Right atrium auricular region (tissue), 2 donors: ENCODE results near the gene KLHL7. TPM values are rescaled to one million over a fixed set of nuclear protein-coding genes. Genes with fewer than 3 reads are reported as not detected.

Experiments used
- DNase-seq: peaks from one replicate; pipeline ENCODE4 v3.0.0-alpha.2; 2019; ENCODE audit warnings: low spot score
- H3K27ac ChIP-seq, 2 donors: fragments of 200-600 bp; sonication (generic); 1 replicate in 1 of 2; 2 replicates in 1 of 2; pipeline ENCODE4 v1.5.1; 2016 to 2019
- H3K27me3 ChIP-seq, 2 donors: fragments of 200-600 bp; sonication (generic); one replicate each; pipeline versions ENCODE4 v1.5.1 to v1.6.0; 2017 to 2019
- H3K36me3 ChIP-seq: fragments of 200-600 bp; sonication (generic); one replicate; pipeline ENCODE4 v1.5.1; 2016
- H3K4me1 ChIP-seq, 2 donors: fragments of 200-600 bp; sonication (generic); one replicate each; pipeline versions ENCODE4 v1.5.1 to v1.6.0; 2017 to 2019
- H3K4me3 ChIP-seq, 2 donors: fragments of 200-600 bp; sonication (generic); 1 replicate in 1 of 2; 2 replicates in 1 of 2; pipeline ENCODE4 v1.5.1; 2017 to 2019; ENCODE audit warnings: mild to moderate bottlenecking in 1 of 2, moderate library complexity in 1 of 2
- H3K9me3 ChIP-seq, 2 donors: fragments of 200-600 bp; sonication (generic); one replicate each; pipeline ENCODE4 v1.5.1; 2019
- CTCF ChIP-seq, 2 donors: fragments of 200-600 bp; sonication (generic); IDR thresholded peaks; one replicate each; pipeline ENCODE4 v1.5.1; 2019; ENCODE audit warnings: antibody characterized with exemption in 2 of 2
- total RNA-seq, 2 donors: library from RNA; depleted of rRNA; stranded (reverse); fragments of >200 nt; gene quantifications; one replicate each; pipeline ENCODE4 v1.1.0, GENCODE V29; 2016

Gene KLHL7
- total RNA-seq, 2 donors from 2014 or later = 37.3 to 87.6 TPM

- Histone ChIP-seq H3K27me3 (no peaks in the 10 kb centered on the region), H3K9me3 (no peaks in the 10 kb centered on the region), H3K4me1 (peaks cover 0 to 6% of the 10 kb centered on the region in 2 donors), H3K36me3 (peaks cover 8% of the 10 kb centered on the region), H3K27ac (peak overlapping the region; percentile 12 to 51), H3K4me3 (peak overlapping the region; percentile 18 to 43)
- DNase-seq = no peak
- TF ChIP-seq CTCF (IDR thresholded peaks at IDR 0.05) = no peak
These were observed 100.6 kb downstream of the KLHL7 start for GRCh38 chr7:23205909-23206767.

GRCh38 chr7:23207021-23207420 is 101.4 kb downstream of the KLHL7 start:
- Histone ChIP-seq H3K36me3 (no peaks in the 10 kb centered on the region), H3K9me3 (no peaks in the 10 kb centered on the region), H3K4me3 (no peak overlapping the region), H3K27ac (no peak overlapping the region), H3K27me3 (no peaks in the 10 kb centered on the region), H3K4me1 (peaks cover 0 to 6% of the 10 kb centered on the region in 2 donors)
- DNase-seq = no peak
- TF ChIP-seq CTCF (IDR thresholded peaks at IDR 0.05) = no peak

GRCh38 chr7:23207884-23208283 is 102.3 kb downstream of the KLHL7 start:
- no peaks in the 10 kb centered on the region for H3K36me3 ChIP-seq
- no peak overlapping the region for H3K27ac ChIP-seq
- no peak overlapping the region for H3K4me3 ChIP-seq
- no peak for TF ChIP-seq CTCF (IDR thresholded peaks at IDR 0.05)
- no peaks in the 10 kb centered on the region for H3K9me3 ChIP-seq
- H3K4me1 ChIP-seq = peaks cover 0 to 6% of the 10 kb centered on the region in 2 donors
- DNase-seq = no peak
- H3K27me3 ChIP-seq = no peaks in the 10 kb centered on the region

- Histone ChIP-seq H3K27ac (no peak overlapping the region), H3K36me3 (no peaks in the 10 kb centered on the region), H3K27me3 (no peaks in the 10 kb centered on the region), H3K4me1 (peaks cover 0 to 6% of the 10 kb centered on the region in 2 donors), H3K4me3 (no peak overlapping the region), H3K9me3 (no peaks in the 10 kb centered on the region)
- no peak for TF ChIP-seq CTCF (IDR thresholded peaks at IDR 0.05)
- DNase-seq = no peak
These were observed 102.7 kb downstream of the KLHL7 start for GRCh38 chr7:23208316-23208715.

- no peak for TF ChIP-seq CTCF (IDR thresholded peaks at IDR 0.05)
- H3K4me3 ChIP-seq = no peak overlapping the region
- no peak for DNase-seq
- H3K9me3 ChIP-seq = no peaks in the 10 kb centered on the region
- H3K27me3 ChIP-seq = no peaks in the 10 kb centered on the region
- H3K27ac ChIP-seq = no peak overlapping the region
- H3K4me1 ChIP-seq = peaks cover 0 to 6% of the 10 kb centered on the region in 2 donors
- no peaks in the 10 kb centered on the region for H3K36me3 ChIP-seq
These were observed 104.9 kb downstream of the KLHL7 start for GRCh38 chr7:23210506-23210905.
